Subcutaneous abdominal adipose tissue (tissue), 5 donors: Measurements from ENCODE around the gene FOXJ2.
"Not testable (repeated sequence)": the region's sequence is repeated elsewhere in the genome, so short reads cannot be mapped to it uniquely, and the experiment has no call there.

Experiments
- H3K27ac ChIP-seq: one replicate; pipeline ENCODE4 v1.7.0; 2013; ENCODE audit warnings: low read depth, mild to moderate bottlenecking, inconsistent platforms, low read length, moderate library complexity
- H3K27me3 ChIP-seq, 5 donors: one replicate each; pipeline ENCODE4 v1.7.0; 2013; ENCODE audit warnings: low read length in 5 of 5, inconsistent platforms in 1 of 5; ENCODE audit not compliant: control insufficient read depth in 5 of 5, insufficient read depth in 4 of 5
- H3K36me3 ChIP-seq, 5 donors: one replicate each; pipeline ENCODE4 v1.7.0; 2013; ENCODE audit warnings: low read length in 5 of 5; ENCODE audit not compliant: control insufficient read depth in 5 of 5, insufficient read depth in 5 of 5
- H3K4me1 ChIP-seq, 5 donors: one replicate each; pipeline ENCODE4 v1.7.0; 2013; ENCODE audit warnings: low read length in 5 of 5, mild to moderate bottlenecking in 3 of 5, moderate library complexity in 1 of 5; ENCODE audit not compliant: control insufficient read depth in 5 of 5, insufficient read depth in 5 of 5
- H3K4me3 ChIP-seq, 5 donors: one replicate each; pipeline ENCODE4 v1.7.0; 2013; ENCODE audit warnings: low read length in 5 of 5, low read depth in 1 of 5
- H3K9ac ChIP-seq, 5 donors: one replicate each; pipeline ENCODE4 v1.7.0; 2013; ENCODE audit warnings: low read length in 5 of 5, mild to moderate bottlenecking in 4 of 5, moderate library complexity in 3 of 5
- H3K9me3 ChIP-seq, 5 donors: one replicate each; pipeline ENCODE4 v1.7.0; 2013; ENCODE audit warnings: low read length in 5 of 5; ENCODE audit not compliant: control insufficient read depth in 5 of 5
- donor health status: healthy.
- donor health status: healthy.
- donor health status: healthy.
- donor health status: healthy.
- donor health status: healthy.

FOXJ2 gene

GRCh38 chr12:8078398-8078797 is 45.9 kb downstream of the FOXJ2 start:
- H3K9me3 ChIP-seq, result no peaks in the 10 kb centered on the region
- no peak overlapping the region for H3K4me3 ChIP-seq
- peaks cover 0 to 21% (median 16%) of the 10 kb centered on the region in 5 donors for H3K4me1 ChIP-seq
- H3K27me3 ChIP-seq, result no peaks in the 10 kb centered on the region
- H3K27ac ChIP-seq, result no peak overlapping the region
- peak overlapping the region in 1 of 5 donors; percentile 15 for H3K9ac ChIP-seq
- H3K36me3 ChIP-seq, result no peaks in the 10 kb centered on the region

- Histone ChIP-seq H3K27me3 (no peaks in the 10 kb centered on the region), H3K9ac (peak overlapping the region in 1 of 5 donors; percentile 15), H3K9me3 (no peaks in the 10 kb centered on the region), H3K4me1 (peaks cover 0 to 25% (median 21%) of the 10 kb centered on the region in 5 donors), H3K36me3 (no peaks in the 10 kb centered on the region), H3K4me3 (no peak overlapping the region), H3K27ac (no peak overlapping the region)
Measured at GRCh38 chr12:8078916-8079315, 46.4 kb downstream of the FOXJ2 start.

DNA sequence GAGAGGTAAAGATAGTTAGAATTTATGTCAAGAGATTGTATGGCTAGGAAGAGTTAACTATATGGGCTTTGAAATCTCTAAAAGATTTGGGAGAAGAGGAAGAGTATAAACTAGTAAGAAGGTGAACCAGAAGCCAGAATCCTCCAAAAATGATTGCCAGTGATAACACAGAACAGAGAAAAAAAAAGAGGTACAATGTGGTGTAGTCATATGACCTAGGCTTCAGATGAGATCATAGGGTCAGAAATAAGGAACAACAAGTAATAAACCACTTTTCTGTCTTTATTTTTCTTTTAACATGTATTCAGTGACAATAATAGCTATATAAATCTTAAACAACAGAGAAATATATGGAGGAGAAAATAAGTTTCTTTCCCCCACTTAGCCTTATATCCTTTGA is 47.6 kb downstream of the FOXJ2 start:
- H3K4me1 ChIP-seq, result peaks cover 0 to 30% (median 25%) of the 10 kb centered on the region in 5 donors
- no peaks in the 10 kb centered on the region for H3K36me3 ChIP-seq
- H3K9ac ChIP-seq, result no peak overlapping the region
- H3K27me3 ChIP-seq, result no peaks in the 10 kb centered on the region
- H3K4me3 ChIP-seq, result no peak overlapping the region
- H3K27ac ChIP-seq, result no peak overlapping the region
- no peaks in the 10 kb centered on the region for H3K9me3 ChIP-seq

DNA sequence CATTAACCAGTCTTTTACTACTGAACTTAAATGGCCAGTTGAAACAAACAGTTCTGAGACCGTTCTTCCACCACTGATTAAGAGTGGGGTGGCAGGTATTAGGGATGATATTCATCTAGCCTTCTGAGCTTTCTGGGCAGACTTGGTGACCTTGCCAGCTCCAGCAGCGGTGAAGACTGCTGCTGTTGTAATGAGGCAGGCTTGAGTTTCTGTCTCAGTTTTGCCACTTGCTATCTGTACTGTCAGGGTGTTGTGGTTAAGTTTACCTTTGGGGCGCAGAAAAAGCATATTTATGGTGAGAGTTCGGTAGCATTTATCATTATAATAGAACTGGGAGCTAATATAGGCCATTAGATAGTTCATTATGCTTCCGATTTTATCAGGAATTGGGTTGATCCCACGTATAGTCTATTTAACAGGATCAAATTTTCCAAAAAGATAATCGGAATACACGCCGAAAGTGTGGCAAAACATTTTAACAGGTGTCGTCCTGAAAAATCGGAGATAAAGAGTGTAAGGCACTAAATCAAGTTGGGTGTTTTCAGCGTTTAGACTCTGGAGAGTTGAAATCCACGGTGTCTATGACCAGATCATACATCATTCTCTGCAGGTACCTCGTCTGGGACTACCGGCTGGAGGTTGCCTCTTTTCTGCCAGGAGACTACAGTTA is 48.9 kb downstream of the FOXJ2 start:
- H3K36me3 ChIP-seq, result no peaks in the 10 kb centered on the region
- peak overlapping the region; percentile 90 for H3K27ac ChIP-seq
- H3K4me3 ChIP-seq, result peak overlapping the region; percentile 98 to 100 (median 100)
- H3K4me1 ChIP-seq, result peaks cover 0 to 30% (median 25%) of the 10 kb centered on the region in 5 donors
- H3K9me3 ChIP-seq, result no peaks in the 10 kb centered on the region
- peak overlapping the region; percentile 86 to 99 (median 98) for H3K9ac ChIP-seq
- H3K27me3 ChIP-seq, result no peaks in the 10 kb centered on the region

- Histone ChIP-seq H3K4me3 (peak overlapping the region; percentile 98 to 100 (median 100)), H3K4me1 (peaks cover 0 to 30% (median 28%) of the 10 kb centered on the region in 5 donors), H3K27me3 (no peaks in the 10 kb centered on the region), H3K27ac (peak overlapping the region; percentile 90), H3K9ac (peak overlapping the region; percentile 85 to 99 (median 98)), H3K36me3 (no peaks in the 10 kb centered on the region), H3K9me3 (no peaks in the 10 kb centered on the region)
Measured at GRCh38 chr12:8082808-8083100, 50.2 kb downstream of the FOXJ2 start.

DNA sequence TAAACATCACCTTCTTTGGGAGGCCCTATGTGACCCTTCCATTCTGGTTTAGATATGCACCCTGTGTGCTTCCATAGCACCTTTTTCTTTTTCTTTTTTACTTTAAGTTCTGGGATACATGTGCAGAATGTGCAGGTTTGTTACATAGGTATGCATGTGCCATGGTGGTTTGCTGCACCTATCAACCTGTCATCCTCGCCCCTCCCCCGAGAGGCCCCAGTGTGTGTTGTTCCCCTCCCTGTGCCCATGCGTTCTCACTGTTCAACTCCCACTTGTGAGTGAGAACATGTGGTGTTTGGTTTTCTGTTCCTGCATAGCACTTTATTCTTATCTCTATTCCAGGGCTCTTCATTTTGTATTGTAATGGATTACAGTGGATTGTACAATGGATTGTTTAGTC is 51.8 kb downstream of the FOXJ2 start:
- H3K9me3 ChIP-seq, H3K27me3 ChIP-seq, H3K27ac ChIP-seq, H3K4me3 ChIP-seq, H3K9ac ChIP-seq, H3K36me3 ChIP-seq: not testable (repeated sequence)
- H3K4me1 ChIP-seq, result peaks cover 0 to 30% (median 28%) of the 10 kb centered on the region in 5 donors

DNA sequence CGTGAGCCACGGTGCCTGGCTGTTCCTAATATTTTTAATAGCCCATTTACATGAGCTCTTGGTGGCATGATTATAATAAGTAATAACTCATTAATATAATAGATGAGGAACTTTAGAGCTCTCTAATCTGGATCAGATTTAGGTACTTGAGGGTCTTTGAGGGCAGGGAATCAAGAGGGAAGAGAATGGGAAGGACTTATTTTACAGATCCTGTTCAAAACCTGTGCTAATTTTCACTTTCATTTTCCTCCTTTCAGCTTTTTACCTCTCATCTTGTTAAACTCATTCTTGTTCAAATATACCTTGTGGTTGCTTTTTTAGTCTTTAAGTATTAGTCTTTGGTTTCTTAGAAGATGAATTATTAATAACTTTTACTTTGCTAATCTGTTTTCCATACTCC is 55.1 kb downstream of the FOXJ2 start:
- Histone ChIP-seq H3K27ac (no peak overlapping the region), H3K27me3 (no peaks in the 10 kb centered on the region), H3K9ac (no peak overlapping the region), H3K4me1 (peaks cover 0 to 20% (median 15%) of the 10 kb centered on the region in 5 donors), H3K36me3 (peaks cover 20 to 36% (median 27%) of the 10 kb centered on the region in 5 donors), H3K4me3 (no peak overlapping the region), H3K9me3 (no peaks in the 10 kb centered on the region)

- Histone ChIP-seq H3K4me1 (peaks cover 0 to 11% (median 6%) of the 10 kb centered on the region in 5 donors), H3K36me3 (peaks cover 23 to 45% (median 36%) of the 10 kb centered on the region in 5 donors), H3K27me3 (no peaks in the 10 kb centered on the region), H3K27ac (no peak overlapping the region), H3K9me3 (no peaks in the 10 kb centered on the region), H3K9ac (peak overlapping the region in 1 of 5 donors; percentile 28), H3K4me3 (no peak overlapping the region)
Measured at GRCh38 chr12:8088574-8088973, 56.1 kb downstream of the FOXJ2 start.

DNA sequence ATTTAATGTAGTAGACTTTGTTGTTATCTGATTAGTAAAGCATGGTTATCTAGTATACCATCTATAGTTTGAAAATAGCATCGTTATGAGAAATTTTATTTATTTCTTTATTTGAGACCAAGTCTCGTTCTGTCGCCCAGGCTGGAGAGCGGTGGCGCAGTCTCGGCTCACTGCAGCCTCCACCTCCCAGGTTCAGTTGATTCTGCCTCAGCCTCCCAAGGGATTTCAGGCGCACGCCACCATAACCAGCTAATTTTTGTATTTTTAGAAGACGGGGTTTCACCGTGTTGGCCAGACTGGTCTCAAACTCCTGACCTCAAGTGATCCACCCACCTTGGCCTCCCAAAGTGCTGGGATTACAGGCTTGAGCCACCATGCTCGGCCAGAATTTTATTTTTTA is 56.8 kb downstream of the FOXJ2 start:
- peaks cover 30 to 52% (median 41%) of the 10 kb centered on the region in 5 donors for H3K36me3 ChIP-seq
- not testable (repeated sequence) for H3K4me1 ChIP-seq, H3K9me3 ChIP-seq, H3K4me3 ChIP-seq, H3K27me3 ChIP-seq, H3K9ac ChIP-seq, H3K27ac ChIP-seq

GRCh38 chr12:8089716-8090115 is 57.2 kb downstream of the FOXJ2 start:
- Histone ChIP-seq H3K36me3 (peaks cover 32 to 56% (median 45%) of the 10 kb centered on the region in 5 donors), H3K4me3 (no peak overlapping the region), H3K27me3 (no peaks in the 10 kb centered on the region), H3K9ac (no peak overlapping the region), H3K9me3 (no peaks in the 10 kb centered on the region), H3K27ac (no peak overlapping the region), H3K4me1 (peaks cover 0 to 3% (median 0%) of the 10 kb centered on the region in 5 donors)
